ENCODE measurements around the gene AP3S2.
A peak's percentile ranks its signal among the peaks of the same experiment; 100 is the strongest.
"Not testable (repeated sequence)": the region's sequence is repeated elsewhere in the genome, so short reads cannot be mapped to it uniquely, and the experiment has no call there.

Gene AP3S2

GRCh38 chr15:89837134-89837829, 56.5 kb downstream of the AP3S2 start:
- no peak for DNase-seq (ENCODE audit: low read depth)
- TF ChIP-seq CTCF (IDR thresholded peaks at IDR 0.05; ENCODE audit: low read depth, low read length, missing control alignments), result no peak
- in situ Hi-C loops (cut with HindIII; ENCODE audit: low sequenced_read_pairs), result no loop called here
- peak overlapping the region; percentile 30 for H3K4me3 ChIP-seq (ENCODE audit: low read depth, low read length)

GRCh38 chr15:89836267-89837133, 57.3 kb downstream of the AP3S2 start:
- H3K4me3 ChIP-seq (ENCODE audit: low read depth, low read length), result peak overlapping the region; percentile 30
- in situ Hi-C loops (cut with HindIII; ENCODE audit: low sequenced_read_pairs), result no loop called here
- DNase-seq (ENCODE audit: low read depth), result peak; percentile 92
- no peak for TF ChIP-seq CTCF (IDR thresholded peaks at IDR 0.05; ENCODE audit: low read depth, low read length, missing control alignments)

GRCh38 chr15:89835176-89835564, 58.6 kb downstream of the AP3S2 start:
- no peak for DNase-seq (ENCODE audit: low read depth)
- no peak for TF ChIP-seq CTCF (IDR thresholded peaks at IDR 0.05; ENCODE audit: low read depth, low read length, missing control alignments)
- in situ Hi-C loops (cut with HindIII; ENCODE audit: low sequenced_read_pairs), result no loop called here
- no peak overlapping the region for H3K4me3 ChIP-seq (ENCODE audit: low read depth, low read length)

GRCh38 chr15:89834465-89835175, 59.2 kb downstream of the AP3S2 start:
- in situ Hi-C loops (cut with HindIII; ENCODE audit: low sequenced_read_pairs); DNase-seq (ENCODE audit: low read depth); H3K4me3 ChIP-seq (ENCODE audit: low read depth, low read length): not testable (repeated sequence)

GRCh38 chr15:89833966-89834365, 59.8 kb downstream of the AP3S2 start:
- H3K4me3 ChIP-seq (ENCODE audit: low read depth, low read length), result no peak overlapping the region
- TF ChIP-seq CTCF (IDR thresholded peaks at IDR 0.05; ENCODE audit: low read depth, low read length, missing control alignments), result no peak
- DNase-seq (ENCODE audit: low read depth), result no peak
- in situ Hi-C loops (cut with HindIII; ENCODE audit: low sequenced_read_pairs), result no loop called here

- H3K4me3 ChIP-seq (ENCODE audit: low read depth, low read length), result no peak overlapping the region
- TF ChIP-seq CTCF (IDR thresholded peaks at IDR 0.05; ENCODE audit: low read depth, low read length, missing control alignments), result no peak
- no peak for DNase-seq (ENCODE audit: low read depth)
- in situ Hi-C loops (cut with HindIII; ENCODE audit: low sequenced_read_pairs), result no loop called here
These were observed 63.2 kb downstream of the AP3S2 start for GRCh38 chr15:89830639-89831038.

Data from astrocyte of the cerebellum (primary cell).